HG03342 (cell line): ENCODE results near the gene SYT4.

Experiments used
- ATAC-seq: cut with Tn5 transposase; IDR thresholded peaks from one replicate; pipeline ENCODE4 v1.9.1; 2021; ENCODE audit warnings: mild to moderate bottlenecking, moderate library complexity; ENCODE audit not compliant: unreplicated experiment

SYT4 gene

DNA sequence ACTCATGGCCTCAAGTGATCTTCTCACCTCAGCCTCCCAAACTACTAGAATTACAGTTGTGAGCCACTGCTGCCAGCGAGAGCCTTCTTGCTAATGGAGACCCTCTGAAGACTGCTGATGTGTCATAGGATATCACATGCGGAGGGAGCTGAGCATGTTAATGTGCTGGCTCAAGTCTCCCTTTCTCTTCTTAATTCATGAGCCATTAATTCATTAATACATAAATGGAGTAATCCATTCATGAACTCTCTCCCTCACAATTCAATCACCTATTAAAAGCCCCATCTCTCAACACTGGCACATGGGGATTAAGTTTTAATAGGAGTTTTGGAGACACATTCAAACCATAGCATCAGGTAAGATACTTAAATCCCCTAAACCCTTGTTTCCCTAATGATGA lies 54.8 kb downstream of the SYT4 start:
- ATAC-seq, result no peak

DNA sequence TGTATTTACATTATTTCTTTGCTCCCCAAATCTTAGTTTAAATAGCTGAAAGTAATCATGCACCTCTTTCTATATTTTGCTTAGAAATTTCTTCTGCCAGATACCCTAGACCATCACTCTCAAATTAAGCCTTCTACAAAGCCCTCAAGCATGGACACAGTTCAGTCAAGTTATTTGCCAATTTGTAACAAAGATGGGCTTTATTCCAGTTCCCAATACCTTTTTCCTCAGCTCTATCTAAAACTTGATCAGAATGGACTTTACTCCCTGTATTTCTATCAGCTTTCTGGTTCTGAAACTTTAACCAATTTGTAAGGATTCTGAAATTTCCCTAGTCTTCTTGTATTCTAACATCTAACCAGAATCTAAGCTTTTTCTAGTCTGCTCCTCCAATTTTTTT lies 56.6 kb downstream of the SYT4 start:
- no peak for ATAC-seq
